ENCODE measurements around the gene CLEC4A. TPM values are rescaled to one million over a fixed set of nuclear protein-coding genes. Genes with fewer than 3 reads are reported as not detected.
A peak's percentile ranks its signal among the peaks of the same experiment; 100 is the strongest.
"Not testable (repeated sequence)": the region's sequence is repeated elsewhere in the genome, so short reads cannot be mapped to it uniquely, and the experiment has no call there.

CLEC4A gene
- 1 to 10 TPM; 1.4 to 2.3 (median 1.9) TPM for polyA plus RNA-seq (ENCODE audit: insufficient read length in 4 of 4)

DNA sequence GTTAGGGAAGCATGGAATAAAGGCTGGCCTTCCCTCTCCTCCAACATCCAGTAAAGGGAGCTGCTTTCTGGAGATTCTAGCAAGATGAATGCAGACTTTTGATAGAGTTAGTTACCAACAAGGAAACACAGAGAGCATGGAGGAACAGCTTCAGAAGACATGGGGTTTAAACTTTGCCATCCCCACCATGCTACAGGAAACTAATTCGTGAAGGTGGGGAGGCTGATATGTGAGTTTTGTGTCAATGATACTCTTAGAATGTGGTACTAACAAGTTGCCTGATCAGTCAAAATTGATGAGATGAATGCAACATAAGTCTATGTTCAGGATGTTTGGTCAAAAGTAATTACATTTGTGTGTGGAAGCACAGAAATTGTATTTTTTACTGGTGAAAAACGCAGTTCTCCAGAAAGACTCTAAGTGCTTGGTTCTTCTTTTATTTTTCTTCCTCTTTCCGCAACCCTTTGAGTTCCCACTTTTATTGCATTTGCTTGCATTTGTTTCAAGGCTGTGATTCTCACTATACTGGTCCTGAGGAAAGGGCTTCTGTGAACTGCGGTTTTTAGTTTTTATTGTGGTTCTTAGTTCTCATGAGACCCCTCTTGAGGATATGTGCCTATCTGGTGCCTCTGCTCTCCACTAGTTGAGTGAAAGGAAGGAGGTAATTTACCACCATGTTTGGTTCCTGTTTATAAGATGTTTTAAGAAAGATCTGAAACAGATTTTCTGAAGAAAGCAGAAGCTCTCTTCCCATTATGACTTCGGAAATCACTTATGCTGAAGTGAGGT lies at the start of gene CLEC4A:
Gene CLEC4A, plus strand, starts transcription at position 494 of the 789 bp plus-strand sequence. Its CDS starts 262 bp downstream, at position 756.
- DNase-seq (ENCODE audit: low read depth in 4 of 4, low spot score in 3 of 4), result no peak

DNA sequence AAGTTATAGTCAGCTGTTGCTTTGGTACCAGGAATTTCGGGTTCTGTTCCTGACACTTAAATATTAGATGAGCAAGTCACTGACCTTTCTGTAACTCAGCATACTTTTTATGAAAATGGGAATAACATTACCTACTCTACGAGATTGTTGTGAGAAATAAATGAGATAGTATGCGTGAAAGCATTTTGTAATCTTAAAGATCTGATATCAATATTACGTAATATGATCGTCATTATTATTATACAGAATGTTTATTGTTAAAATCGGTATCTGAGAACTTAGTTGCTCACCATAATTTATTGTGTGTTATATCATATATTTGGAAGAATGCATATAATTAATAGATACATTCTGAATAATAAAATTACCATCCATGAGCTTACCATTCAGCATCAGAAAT lies 47.5 kb upstream of the CLEC4A start:
- DNase-seq (ENCODE audit: low read depth in 4 of 4, low spot score in 3 of 4), result no peak

DNA sequence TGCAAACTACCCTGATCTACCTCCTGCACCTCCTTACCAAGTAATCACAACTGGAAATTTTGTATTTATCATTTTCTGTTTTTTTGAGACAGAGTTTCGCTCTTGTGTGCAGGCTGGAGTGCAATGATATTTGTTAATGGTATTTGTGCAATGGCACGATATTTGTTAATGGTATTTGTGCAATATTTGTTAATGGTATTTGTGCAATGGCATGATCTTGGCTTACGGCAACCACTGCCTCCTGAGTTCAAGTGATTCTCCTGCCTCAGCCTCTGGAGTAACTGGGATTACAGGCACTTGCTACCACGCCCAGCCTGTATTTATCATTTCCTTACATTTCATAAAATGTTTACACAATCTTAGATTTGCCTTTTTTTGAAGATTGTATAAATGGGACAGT lies 47.1 kb upstream of the CLEC4A start:
- DNase-seq (ENCODE audit: low read depth in 4 of 4, low spot score in 3 of 4), result no peak

DNA sequence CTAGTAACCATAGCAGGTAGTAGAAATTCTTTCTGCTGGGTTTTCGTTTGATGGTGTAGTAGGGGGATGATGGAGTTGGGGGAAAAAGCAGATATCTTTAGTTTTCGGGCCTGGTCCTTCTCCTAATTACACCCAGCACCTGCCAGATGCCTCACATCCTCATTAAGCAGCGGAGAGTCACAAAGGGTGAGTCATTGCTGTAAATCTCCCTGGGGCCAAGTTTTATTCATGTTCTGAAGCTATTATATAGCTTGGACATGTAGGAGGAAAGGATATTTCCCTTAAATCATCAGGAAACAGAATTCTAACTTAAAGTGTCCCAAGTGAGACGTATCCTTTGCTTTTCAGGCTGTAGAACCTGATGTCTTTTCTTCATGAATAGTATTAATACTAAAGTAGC lies 46.2 kb upstream of the CLEC4A start:
- no peak for DNase-seq (ENCODE audit: low read depth in 4 of 4, low spot score in 3 of 4)

DNA sequence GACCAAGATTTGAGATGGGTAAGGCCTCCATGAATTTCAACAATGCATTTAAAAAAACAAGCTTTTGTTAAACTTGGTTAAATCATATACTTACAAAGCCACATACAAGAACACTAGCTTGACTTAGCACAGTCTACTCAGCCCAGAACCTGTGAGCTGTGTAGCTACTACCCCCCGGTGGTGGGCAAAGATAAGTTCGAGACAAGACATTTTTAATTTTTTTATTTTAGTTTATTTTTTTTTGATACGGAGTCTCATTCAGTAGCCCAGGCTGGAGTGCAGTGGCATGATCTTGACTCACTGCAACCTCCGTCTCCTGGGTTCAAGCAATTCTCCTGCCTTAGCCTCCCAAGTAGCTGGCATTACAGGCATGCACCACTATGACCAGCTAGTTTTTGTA lies 45.0 kb upstream of the CLEC4A start:
- DNase-seq (ENCODE audit: low read depth in 4 of 4, low spot score in 3 of 4), result no peak

DNA sequence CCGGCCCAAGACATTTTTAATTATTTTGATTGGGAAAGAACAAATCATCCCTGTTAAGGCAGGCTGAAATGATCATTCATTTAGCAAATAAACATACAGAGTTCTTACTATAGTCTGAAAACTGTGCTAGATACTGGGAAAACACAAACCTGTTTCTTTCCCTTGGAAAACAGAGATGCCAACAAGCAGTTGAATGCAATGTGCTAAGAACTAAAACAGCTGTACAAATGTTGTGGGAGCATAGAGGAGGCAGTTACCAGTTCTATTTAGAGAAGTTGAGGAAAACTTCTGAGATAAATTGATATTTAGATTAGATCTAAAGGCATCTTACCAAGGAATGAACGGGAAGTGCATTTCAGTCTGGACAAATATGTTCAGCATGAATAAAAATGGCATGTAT lies 44.5 kb upstream of the CLEC4A start:
- no peak for DNase-seq (ENCODE audit: low read depth in 4 of 4, low spot score in 3 of 4)

DNA sequence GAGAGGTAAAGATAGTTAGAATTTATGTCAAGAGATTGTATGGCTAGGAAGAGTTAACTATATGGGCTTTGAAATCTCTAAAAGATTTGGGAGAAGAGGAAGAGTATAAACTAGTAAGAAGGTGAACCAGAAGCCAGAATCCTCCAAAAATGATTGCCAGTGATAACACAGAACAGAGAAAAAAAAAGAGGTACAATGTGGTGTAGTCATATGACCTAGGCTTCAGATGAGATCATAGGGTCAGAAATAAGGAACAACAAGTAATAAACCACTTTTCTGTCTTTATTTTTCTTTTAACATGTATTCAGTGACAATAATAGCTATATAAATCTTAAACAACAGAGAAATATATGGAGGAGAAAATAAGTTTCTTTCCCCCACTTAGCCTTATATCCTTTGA lies 43.3 kb upstream of the CLEC4A start:
- DNase-seq (ENCODE audit: low read depth in 4 of 4, low spot score in 3 of 4), result no peak

DNA sequence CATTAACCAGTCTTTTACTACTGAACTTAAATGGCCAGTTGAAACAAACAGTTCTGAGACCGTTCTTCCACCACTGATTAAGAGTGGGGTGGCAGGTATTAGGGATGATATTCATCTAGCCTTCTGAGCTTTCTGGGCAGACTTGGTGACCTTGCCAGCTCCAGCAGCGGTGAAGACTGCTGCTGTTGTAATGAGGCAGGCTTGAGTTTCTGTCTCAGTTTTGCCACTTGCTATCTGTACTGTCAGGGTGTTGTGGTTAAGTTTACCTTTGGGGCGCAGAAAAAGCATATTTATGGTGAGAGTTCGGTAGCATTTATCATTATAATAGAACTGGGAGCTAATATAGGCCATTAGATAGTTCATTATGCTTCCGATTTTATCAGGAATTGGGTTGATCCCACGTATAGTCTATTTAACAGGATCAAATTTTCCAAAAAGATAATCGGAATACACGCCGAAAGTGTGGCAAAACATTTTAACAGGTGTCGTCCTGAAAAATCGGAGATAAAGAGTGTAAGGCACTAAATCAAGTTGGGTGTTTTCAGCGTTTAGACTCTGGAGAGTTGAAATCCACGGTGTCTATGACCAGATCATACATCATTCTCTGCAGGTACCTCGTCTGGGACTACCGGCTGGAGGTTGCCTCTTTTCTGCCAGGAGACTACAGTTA lies 42.0 kb upstream of the CLEC4A start:
- peak in 3 of 4 donors; percentile 10 to 23 (median 10) for DNase-seq (ENCODE audit: low read depth in 4 of 4, low spot score in 3 of 4)

DNA sequence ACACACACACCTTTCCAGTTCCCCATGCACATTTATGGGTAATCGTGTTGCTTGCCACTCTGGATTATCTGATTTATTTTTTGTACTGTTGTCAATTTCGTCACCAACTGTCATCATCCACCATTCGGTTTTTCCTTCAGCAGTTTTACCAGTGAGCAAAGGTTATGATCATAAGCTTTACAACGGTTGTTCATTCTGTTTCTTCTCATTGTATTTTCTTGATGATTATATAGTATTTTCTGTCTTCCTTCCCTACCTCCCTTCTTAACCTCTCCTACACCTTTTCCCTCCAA lies 40.7 kb upstream of the CLEC4A start:
- no peak for DNase-seq (ENCODE audit: low read depth in 4 of 4, low spot score in 3 of 4)

DNA sequence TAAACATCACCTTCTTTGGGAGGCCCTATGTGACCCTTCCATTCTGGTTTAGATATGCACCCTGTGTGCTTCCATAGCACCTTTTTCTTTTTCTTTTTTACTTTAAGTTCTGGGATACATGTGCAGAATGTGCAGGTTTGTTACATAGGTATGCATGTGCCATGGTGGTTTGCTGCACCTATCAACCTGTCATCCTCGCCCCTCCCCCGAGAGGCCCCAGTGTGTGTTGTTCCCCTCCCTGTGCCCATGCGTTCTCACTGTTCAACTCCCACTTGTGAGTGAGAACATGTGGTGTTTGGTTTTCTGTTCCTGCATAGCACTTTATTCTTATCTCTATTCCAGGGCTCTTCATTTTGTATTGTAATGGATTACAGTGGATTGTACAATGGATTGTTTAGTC lies 39.1 kb upstream of the CLEC4A start:
- not testable (repeated sequence) for DNase-seq (ENCODE audit: low read depth in 4 of 4, low spot score in 3 of 4)

DNA sequence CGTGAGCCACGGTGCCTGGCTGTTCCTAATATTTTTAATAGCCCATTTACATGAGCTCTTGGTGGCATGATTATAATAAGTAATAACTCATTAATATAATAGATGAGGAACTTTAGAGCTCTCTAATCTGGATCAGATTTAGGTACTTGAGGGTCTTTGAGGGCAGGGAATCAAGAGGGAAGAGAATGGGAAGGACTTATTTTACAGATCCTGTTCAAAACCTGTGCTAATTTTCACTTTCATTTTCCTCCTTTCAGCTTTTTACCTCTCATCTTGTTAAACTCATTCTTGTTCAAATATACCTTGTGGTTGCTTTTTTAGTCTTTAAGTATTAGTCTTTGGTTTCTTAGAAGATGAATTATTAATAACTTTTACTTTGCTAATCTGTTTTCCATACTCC lies 35.8 kb upstream of the CLEC4A start:
- no peak for DNase-seq (ENCODE audit: low read depth in 4 of 4, low spot score in 3 of 4)

DNA sequence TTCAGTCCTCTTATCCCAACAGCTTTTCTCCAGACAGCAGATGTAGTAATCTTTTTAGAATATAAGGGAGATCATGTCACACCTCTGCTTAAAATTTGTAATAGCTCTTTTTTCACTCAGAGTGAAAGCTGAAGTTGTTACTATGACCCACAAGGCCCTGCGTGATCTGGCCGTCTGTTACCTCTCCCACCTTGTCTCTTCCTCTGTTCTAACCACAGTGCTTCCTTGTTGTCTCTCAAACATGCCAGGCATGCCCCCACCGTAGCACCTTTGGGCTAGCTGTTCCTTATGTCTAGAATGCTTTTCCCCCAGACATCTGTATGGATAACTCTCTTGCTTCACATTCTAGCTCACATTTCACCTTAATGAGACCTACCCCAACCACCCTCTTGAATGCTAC lies 34.8 kb upstream of the CLEC4A start:
- DNase-seq (ENCODE audit: low read depth in 4 of 4, low spot score in 3 of 4), result no peak

DNA sequence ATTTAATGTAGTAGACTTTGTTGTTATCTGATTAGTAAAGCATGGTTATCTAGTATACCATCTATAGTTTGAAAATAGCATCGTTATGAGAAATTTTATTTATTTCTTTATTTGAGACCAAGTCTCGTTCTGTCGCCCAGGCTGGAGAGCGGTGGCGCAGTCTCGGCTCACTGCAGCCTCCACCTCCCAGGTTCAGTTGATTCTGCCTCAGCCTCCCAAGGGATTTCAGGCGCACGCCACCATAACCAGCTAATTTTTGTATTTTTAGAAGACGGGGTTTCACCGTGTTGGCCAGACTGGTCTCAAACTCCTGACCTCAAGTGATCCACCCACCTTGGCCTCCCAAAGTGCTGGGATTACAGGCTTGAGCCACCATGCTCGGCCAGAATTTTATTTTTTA lies 34.1 kb upstream of the CLEC4A start:
- not testable (repeated sequence) for DNase-seq (ENCODE audit: low read depth in 4 of 4, low spot score in 3 of 4)

DNA sequence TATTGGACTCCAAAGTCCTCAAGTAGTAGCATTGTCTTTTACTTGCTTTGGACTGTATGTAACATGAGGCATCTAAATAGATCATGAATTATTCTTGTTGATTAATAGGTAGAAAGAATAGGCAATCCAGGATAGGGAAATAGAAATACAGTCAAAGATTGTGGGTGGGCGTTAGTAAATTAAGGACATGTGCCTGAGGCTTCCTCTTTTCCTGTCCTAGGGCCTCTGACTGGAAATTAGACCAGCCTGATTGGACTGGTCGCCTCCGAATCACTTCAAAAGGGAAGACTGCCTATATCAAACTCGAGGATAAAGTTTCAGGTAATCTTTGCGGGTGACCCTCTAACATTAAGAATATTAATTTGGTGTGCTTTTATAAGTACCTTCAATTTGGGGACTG lies 33.7 kb upstream of the CLEC4A start:
- no peak for DNase-seq (ENCODE audit: low read depth in 4 of 4, low spot score in 3 of 4)

DNA sequence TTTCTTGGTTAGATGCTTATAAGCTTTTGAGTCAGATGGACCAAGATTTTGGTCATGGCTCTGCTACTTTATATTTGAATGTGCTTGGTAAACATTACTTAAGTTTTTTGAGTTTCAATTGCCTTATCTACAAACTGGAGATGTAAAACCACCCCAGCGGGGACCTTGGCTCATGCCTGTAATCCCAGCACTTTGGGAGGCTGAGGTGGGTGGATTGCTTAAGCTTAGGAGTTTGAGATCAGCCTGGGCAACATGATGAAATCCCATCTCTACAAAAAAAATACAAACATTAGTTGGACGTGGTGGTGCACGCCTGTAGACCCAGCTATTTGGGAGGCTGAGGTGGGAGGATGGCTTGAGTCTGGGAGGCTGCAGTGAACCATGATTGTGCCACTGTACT lies 30.1 kb upstream of the CLEC4A start:
- DNase-seq (ENCODE audit: low read depth in 4 of 4, low spot score in 3 of 4), result no peak

DNA sequence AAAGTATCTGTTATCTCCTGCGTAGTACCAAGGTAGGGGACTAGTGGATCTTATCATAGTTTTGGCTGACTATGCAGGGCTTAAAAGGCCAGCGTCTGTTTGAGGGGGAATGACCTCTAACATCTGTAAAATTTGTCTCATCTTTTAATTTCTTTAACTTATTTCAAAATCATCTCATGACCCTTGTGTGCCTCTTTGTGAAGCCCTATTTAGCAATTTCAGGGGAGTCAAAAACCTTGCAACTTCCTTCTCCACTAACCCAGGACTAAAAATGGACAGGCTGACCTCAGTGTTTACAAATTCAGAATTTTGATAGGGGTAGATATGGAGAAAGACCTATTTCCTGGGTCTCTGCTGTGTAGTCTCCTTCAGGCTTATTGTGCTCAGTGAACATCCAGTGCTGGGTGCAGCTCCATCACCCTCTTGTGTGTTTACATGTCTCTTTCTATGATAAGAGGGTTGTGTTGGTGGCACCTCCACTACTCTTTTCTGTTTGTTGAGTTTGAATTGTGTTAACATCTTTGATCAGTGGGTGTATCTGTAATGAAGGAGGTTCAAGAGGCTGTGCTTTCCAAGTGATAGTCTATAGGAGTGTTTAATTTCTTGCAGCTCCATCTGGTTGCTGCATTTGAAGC lies 27.0 kb upstream of the CLEC4A start:
- DNase-seq (ENCODE audit: low read depth in 4 of 4, low spot score in 3 of 4), result no peak

DNA sequence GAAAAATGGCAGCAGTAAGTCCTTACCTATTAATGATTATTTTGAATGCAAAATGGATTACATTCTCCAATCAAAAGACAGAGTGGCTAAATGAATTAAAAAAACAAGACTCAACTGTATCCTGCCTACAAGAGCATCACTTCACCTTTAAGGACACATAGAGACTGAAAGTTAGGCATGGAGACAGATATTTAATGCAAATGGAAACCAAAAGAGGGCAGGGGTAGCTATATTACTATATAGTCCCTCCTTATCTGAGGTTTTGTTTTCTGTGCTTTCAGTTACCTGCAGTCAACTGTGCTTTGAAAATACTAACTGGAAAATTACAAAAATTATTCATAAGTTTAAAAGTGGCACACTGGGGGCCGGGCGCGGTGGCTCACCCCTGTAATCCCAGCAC lies 24.2 kb upstream of the CLEC4A start:
- DNase-seq (ENCODE audit: low read depth in 4 of 4, low spot score in 3 of 4), result no peak

DNA sequence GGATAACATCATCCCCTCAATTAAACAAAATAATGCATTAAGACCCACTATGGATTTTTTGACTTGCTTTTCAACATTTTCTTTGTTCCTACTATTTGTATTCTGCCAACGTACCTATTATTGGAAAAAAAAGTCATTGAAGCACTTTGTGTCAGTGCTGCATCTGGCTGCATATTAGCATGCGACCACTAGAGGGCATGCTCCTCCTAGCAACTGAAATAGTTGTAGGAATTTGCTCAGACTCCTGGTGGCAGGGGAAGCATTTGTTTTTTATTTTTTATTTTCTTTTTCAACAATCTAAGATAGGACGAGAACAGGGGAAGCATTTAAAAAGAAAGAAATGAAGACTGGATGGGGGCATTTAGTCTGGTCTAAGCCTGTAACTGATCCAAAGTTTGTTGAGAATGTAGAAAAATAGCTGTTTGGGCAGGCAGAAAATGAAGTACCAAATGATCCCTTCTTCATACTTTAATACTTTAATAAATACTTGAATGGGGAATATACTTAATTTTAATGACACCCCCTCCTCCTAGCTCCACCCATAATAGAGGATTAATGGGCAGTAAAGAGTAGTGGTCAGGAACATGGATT lies 14.5 kb upstream of the CLEC4A start:
- DNase-seq (ENCODE audit: low read depth in 4 of 4, low spot score in 3 of 4), result peak; percentile 60 to 69 (median 62)

DNA sequence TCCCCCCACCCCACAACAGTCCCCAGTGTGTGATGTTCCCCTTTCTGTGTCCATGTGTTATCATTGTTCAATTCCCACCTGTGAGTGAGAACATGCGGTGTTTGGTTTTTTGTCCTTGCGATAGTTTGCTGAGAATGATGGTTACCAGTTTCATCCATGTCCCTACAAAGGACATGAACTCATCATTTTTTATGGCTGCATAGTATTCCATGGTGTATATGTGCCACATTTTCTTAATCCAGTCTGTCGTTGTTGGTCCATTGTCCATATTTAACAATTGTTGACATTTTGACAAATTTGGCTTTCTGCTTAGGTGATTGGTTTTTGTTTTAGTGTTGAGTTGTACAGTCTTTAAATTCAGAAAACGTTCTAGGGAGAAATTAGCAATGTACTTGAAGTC lies 10.3 kb upstream of the CLEC4A start:
- not testable (repeated sequence) for DNase-seq (ENCODE audit: low read depth in 4 of 4, low spot score in 3 of 4)

DNA sequence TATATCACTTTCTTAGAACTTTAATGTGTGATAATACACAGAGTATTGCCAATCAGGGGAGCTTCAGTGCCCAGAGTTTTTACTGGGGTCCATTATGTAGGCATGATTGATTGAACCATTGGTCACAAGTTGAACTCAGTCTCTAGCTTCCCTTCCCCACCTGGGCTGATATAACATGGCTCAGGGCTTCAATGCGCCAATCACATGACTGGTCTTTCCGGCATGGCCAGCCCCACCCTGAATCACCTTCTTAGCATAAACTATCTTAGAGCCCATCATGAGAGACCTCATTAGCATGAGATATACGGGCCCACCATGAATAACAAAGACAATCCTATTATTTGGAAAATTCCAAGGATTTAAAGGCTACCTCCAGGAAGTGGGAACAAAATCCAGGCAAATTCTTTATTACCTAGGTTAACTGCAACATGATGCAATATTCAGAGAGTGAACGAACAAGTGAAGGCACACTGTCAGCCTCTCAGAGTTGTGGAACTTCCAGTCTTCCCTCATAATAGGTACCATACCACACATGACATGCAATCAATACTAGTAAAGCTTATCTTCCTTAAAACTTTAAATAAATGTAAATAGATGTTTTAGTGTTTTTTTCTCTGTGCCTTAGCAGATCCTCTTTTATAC lies 3.2 kb upstream of the CLEC4A start:
- DNase-seq (ENCODE audit: low read depth in 4 of 4, low spot score in 3 of 4), result no peak

DNA sequence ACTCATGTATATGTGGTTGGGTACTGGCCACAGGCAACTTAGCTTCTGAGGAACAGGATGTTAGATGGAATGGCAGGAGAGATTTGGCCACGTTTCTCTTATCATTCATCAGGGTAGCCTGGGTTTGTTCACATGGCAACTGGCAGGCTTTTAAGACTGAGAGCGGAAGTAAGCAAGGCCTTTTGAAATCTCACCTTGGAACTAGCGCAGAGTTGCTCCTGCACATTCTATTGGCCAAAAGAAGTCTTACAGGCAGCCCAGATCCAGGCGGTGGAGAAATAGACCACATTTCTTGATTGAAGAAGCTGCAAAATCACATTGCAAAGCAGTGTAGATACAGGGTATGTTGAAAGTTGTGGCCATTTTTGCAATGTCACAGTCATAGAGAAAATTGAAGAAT lies 3.7 kb downstream of the CLEC4A start:
- no peak for DNase-seq (ENCODE audit: low read depth in 4 of 4, low spot score in 3 of 4)
